ENCODE data around the gene NPFF.
A peak's percentile ranks its signal among the peaks of the same experiment; 100 is the strongest.
"Not testable (repeated sequence)": the region's sequence is repeated elsewhere in the genome, so short reads cannot be mapped to it uniquely, and the experiment has no call there.

The NPFF gene

DNA sequence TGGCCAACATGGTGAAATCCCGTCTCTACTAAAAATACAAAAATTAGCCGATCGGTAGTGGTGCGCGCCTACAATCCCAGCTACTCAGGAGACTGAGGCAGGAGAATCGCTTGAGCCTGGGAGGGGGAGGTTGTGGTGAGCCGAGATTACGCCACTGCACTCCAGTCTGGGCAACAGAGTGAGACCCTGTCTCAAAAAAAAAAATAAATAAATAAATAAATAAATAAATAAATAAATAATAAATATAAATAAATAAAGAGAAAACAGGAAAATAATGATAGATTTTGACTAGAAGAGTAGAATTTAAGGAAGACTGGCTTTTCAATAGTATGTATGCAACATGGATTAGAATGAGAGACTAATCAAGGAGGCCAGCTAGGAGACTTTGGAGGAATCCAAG, 42.8 kb upstream of the NPFF start:
- H2BK120ac ChIP-seq (ENCODE audit: insufficient read depth, low read length, poor library complexity); H3K4me1 ChIP-seq (ENCODE audit: control insufficient read depth in 1 of 2, insufficient read depth in 2 of 2, low read length in 2 of 2); H3K4ac ChIP-seq (ENCODE audit: low read depth, low read length); H3K14ac ChIP-seq (ENCODE audit: low read length); H3K4me3 ChIP-seq (ENCODE audit: low read depth, low read length); H3K18ac ChIP-seq (ENCODE audit: low read length); H2BK12ac ChIP-seq (ENCODE audit: low read length); H3K79me2 ChIP-seq (ENCODE audit: control insufficient read depth, insufficient read depth, low read length, poor library complexity); H3K27ac ChIP-seq (ENCODE audit: low read depth, low read length); H4K8ac ChIP-seq (ENCODE audit: low read depth, low read length); H3K79me1 ChIP-seq (ENCODE audit: low read length); H3K27me3 ChIP-seq (ENCODE audit: insufficient read depth, low read length); H4K12ac ChIP-seq (ENCODE audit: low read depth, low read length); H2AK5ac ChIP-seq (ENCODE audit: low read length); H2AFZ ChIP-seq (ENCODE audit: insufficient read depth, low read length, poor library complexity); H3K23ac ChIP-seq (ENCODE audit: low read length); H4K91ac ChIP-seq (ENCODE audit: low read depth, low read length); H3K4me2 ChIP-seq (ENCODE audit: low read length); H3K36me3 ChIP-seq (ENCODE audit: control insufficient read depth in 1 of 2, insufficient read depth in 2 of 2, low read length in 2 of 2); H2BK5ac ChIP-seq (ENCODE audit: low read depth, low read length, poor library complexity); H3K9me3 ChIP-seq (ENCODE audit: insufficient read depth, low read depth, low read length); DNase-seq; H3K9ac ChIP-seq (ENCODE audit: low read length): not testable (repeated sequence)
- no CpG with 5 or more reads among the region's 8 CpGs for WGBS (ENCODE audit: extremely low coverage, insufficient coverage, insufficient read length)

DNA sequence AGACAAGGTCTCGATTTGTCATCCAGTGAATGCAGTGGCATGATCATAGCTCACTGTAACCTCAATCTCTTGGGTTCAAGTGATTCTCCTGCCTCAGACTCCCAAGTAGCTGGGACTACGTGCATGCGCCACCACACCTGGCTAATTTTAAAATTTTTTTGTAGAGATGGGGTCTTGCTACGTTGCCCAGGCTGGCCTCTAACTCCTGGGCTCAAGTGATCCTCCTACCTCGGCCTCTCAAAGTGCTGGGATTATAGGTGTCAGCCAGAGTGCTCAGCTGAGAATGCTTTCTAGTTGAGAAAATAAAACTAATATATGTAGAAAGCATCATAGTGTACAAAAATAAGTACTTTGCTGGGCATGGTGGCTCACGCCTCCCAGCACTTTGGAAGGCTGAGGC, 41.1 kb upstream of the NPFF start:
- H3K9ac ChIP-seq (ENCODE audit: low read length); H3K9me3 ChIP-seq (ENCODE audit: insufficient read depth, low read depth, low read length); H3K79me1 ChIP-seq (ENCODE audit: low read length); H3K27ac ChIP-seq (ENCODE audit: low read depth, low read length); H2AFZ ChIP-seq (ENCODE audit: insufficient read depth, low read length, poor library complexity); H3K18ac ChIP-seq (ENCODE audit: low read length); H2BK5ac ChIP-seq (ENCODE audit: low read depth, low read length, poor library complexity); H2BK12ac ChIP-seq (ENCODE audit: low read length); H4K12ac ChIP-seq (ENCODE audit: low read depth, low read length); H3K79me2 ChIP-seq (ENCODE audit: control insufficient read depth, insufficient read depth, low read length, poor library complexity); H3K23ac ChIP-seq (ENCODE audit: low read length); H3K4ac ChIP-seq (ENCODE audit: low read depth, low read length); H3K4me2 ChIP-seq (ENCODE audit: low read length); H3K14ac ChIP-seq (ENCODE audit: low read length); DNase-seq; H2BK120ac ChIP-seq (ENCODE audit: insufficient read depth, low read length, poor library complexity); H3K27me3 ChIP-seq (ENCODE audit: insufficient read depth, low read length); H4K91ac ChIP-seq (ENCODE audit: low read depth, low read length); H3K4me3 ChIP-seq (ENCODE audit: low read depth, low read length); H3K36me3 ChIP-seq (ENCODE audit: control insufficient read depth in 1 of 2, insufficient read depth in 2 of 2, low read length in 2 of 2); H2AK5ac ChIP-seq (ENCODE audit: low read length); H4K8ac ChIP-seq (ENCODE audit: low read depth, low read length); H3K4me1 ChIP-seq (ENCODE audit: control insufficient read depth in 1 of 2, insufficient read depth in 2 of 2, low read length in 2 of 2): not testable (repeated sequence)
- WGBS (ENCODE audit: extremely low coverage, insufficient coverage, insufficient read length): no CpG with 5 or more reads among the region's 6 CpGs

DNA sequence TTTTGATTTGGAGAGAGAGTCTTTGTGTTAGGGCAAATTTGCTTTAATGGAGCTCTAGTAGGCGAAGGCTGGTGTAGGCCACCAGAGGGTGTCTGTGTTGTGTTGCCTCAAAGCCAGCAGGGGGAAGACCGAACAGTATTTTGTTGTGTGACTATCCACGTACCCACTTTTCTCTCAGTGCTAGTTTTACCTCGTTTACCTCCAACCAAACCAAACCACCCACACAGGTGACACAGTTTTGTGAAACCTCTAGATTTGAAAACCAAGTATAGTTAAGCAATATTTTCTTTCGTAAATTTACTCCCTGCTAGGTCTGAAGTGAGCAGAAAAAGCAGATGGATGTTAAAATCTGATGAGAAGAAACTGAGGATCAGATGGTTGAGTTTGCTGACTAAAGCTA, 36.3 kb upstream of the NPFF start:
- no peaks in the 10 kb centered on the region for H3K9me3 ChIP-seq (ENCODE audit: insufficient read depth, low read depth, low read length)
- H3K4me3 ChIP-seq (ENCODE audit: low read depth, low read length): no peak overlapping the region
- H3K4me1 ChIP-seq (ENCODE audit: control insufficient read depth in 1 of 2, insufficient read depth in 2 of 2, low read length in 2 of 2): no peaks in the 10 kb centered on the region
- H3K27me3 ChIP-seq (ENCODE audit: insufficient read depth, low read length): no peaks in the 10 kb centered on the region
- no peak overlapping the region for H3K4ac ChIP-seq (ENCODE audit: low read depth, low read length)
- no peak overlapping the region for H3K27ac ChIP-seq (ENCODE audit: low read depth, low read length)
- H3K14ac ChIP-seq (ENCODE audit: low read length): no peak overlapping the region
- H2BK12ac ChIP-seq (ENCODE audit: low read length): no peak overlapping the region
- H3K9ac ChIP-seq (ENCODE audit: low read length): no peak overlapping the region
- H3K79me1 ChIP-seq (ENCODE audit: low read length): no peaks in the 10 kb centered on the region
- H2AFZ ChIP-seq (ENCODE audit: insufficient read depth, low read length, poor library complexity): no peak overlapping the region
- H4K12ac ChIP-seq (ENCODE audit: low read depth, low read length): no peak overlapping the region
- no peaks in the 10 kb centered on the region for H3K79me2 ChIP-seq (ENCODE audit: control insufficient read depth, insufficient read depth, low read length, poor library complexity)
- no CpG with 5 or more reads among the region's 5 CpGs for WGBS (ENCODE audit: extremely low coverage, insufficient coverage, insufficient read length)
- H4K91ac ChIP-seq (ENCODE audit: low read depth, low read length): no peak overlapping the region
- H2AK5ac ChIP-seq (ENCODE audit: low read length): no peak overlapping the region
- DNase-seq: peak in 1 of 2 donors; percentile 56
- H2BK120ac ChIP-seq (ENCODE audit: insufficient read depth, low read length, poor library complexity): no peak overlapping the region
- H3K36me3 ChIP-seq (ENCODE audit: control insufficient read depth in 1 of 2, insufficient read depth in 2 of 2, low read length in 2 of 2): peaks cover 8 to 9% of the 10 kb centered on the region in 2 experiments
- no peak overlapping the region for H3K23ac ChIP-seq (ENCODE audit: low read length)
- H4K8ac ChIP-seq (ENCODE audit: low read depth, low read length): no peak overlapping the region
- no peak overlapping the region for H2BK5ac ChIP-seq (ENCODE audit: low read depth, low read length, poor library complexity)
- no peak overlapping the region for H3K4me2 ChIP-seq (ENCODE audit: low read length)
- H3K18ac ChIP-seq (ENCODE audit: low read length): no peak overlapping the region

DNA sequence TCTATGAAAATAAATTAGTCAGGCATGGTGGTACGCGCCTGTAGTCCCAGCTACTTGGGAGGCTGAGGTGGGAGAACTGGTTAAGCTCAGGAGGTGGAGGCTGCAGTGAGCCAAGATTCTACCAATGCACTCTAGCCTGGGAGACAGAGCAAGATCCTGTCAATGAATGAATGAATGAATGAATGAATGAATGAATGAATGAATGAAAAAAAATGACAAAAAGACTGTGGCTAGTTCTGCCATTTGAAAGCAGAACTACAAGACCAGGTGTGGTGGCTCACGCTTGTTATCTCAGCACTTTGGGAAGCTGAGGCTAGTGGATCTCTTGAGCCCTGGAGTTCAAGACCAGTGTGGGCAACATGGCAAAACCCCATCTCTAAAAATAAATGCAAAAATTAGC, 32.2 kb upstream of the NPFF start:
- H3K4me3 ChIP-seq (ENCODE audit: low read depth, low read length): no peak overlapping the region
- H3K79me2 ChIP-seq (ENCODE audit: control insufficient read depth, insufficient read depth, low read length, poor library complexity): no peaks in the 10 kb centered on the region
- H3K4me2 ChIP-seq (ENCODE audit: low read length): no peak overlapping the region
- no peaks in the 10 kb centered on the region for H3K27me3 ChIP-seq (ENCODE audit: insufficient read depth, low read length)
- H2BK12ac ChIP-seq (ENCODE audit: low read length): no peak overlapping the region
- H4K12ac ChIP-seq (ENCODE audit: low read depth, low read length): no peak overlapping the region
- no peaks in the 10 kb centered on the region for H3K79me1 ChIP-seq (ENCODE audit: low read length)
- no peak overlapping the region for H4K91ac ChIP-seq (ENCODE audit: low read depth, low read length)
- no peak overlapping the region for H3K9ac ChIP-seq (ENCODE audit: low read length)
- no peak overlapping the region for H3K14ac ChIP-seq (ENCODE audit: low read length)
- no peak overlapping the region for H3K18ac ChIP-seq (ENCODE audit: low read length)
- no peak overlapping the region for H4K8ac ChIP-seq (ENCODE audit: low read depth, low read length)
- H3K9me3 ChIP-seq (ENCODE audit: insufficient read depth, low read depth, low read length): no peaks in the 10 kb centered on the region
- peaks cover 8 to 15% of the 10 kb centered on the region in 2 experiments for H3K36me3 ChIP-seq (ENCODE audit: control insufficient read depth in 1 of 2, insufficient read depth in 2 of 2, low read length in 2 of 2)
- no peak overlapping the region for H2BK5ac ChIP-seq (ENCODE audit: low read depth, low read length, poor library complexity)
- H3K23ac ChIP-seq (ENCODE audit: low read length): no peak overlapping the region
- no peak overlapping the region for H2BK120ac ChIP-seq (ENCODE audit: insufficient read depth, low read length, poor library complexity)
- no peak overlapping the region for H3K27ac ChIP-seq (ENCODE audit: low read depth, low read length)
- peaks cover 0 to 3% of the 10 kb centered on the region in 2 experiments for H3K4me1 ChIP-seq (ENCODE audit: control insufficient read depth in 1 of 2, insufficient read depth in 2 of 2, low read length in 2 of 2)
- H2AFZ ChIP-seq (ENCODE audit: insufficient read depth, low read length, poor library complexity): no peak overlapping the region
- no peak overlapping the region for H2AK5ac ChIP-seq (ENCODE audit: low read length)
- DNase-seq: no peak
- no peak overlapping the region for H3K4ac ChIP-seq (ENCODE audit: low read depth, low read length)
- no CpG with 5 or more reads among the region's 3 CpGs for WGBS (ENCODE audit: extremely low coverage, insufficient coverage, insufficient read length)

All from trophoblast cell (in vitro differentiated cells and primary cell).